ENCODE data around the gene SAP25. TPM values are rescaled to one million over a fixed set of nuclear protein-coding genes. Genes with fewer than 3 reads are reported as not detected.

Gene SAP25
- total RNA-seq, 1 donor from 2014 or later, result not detected

DNA sequence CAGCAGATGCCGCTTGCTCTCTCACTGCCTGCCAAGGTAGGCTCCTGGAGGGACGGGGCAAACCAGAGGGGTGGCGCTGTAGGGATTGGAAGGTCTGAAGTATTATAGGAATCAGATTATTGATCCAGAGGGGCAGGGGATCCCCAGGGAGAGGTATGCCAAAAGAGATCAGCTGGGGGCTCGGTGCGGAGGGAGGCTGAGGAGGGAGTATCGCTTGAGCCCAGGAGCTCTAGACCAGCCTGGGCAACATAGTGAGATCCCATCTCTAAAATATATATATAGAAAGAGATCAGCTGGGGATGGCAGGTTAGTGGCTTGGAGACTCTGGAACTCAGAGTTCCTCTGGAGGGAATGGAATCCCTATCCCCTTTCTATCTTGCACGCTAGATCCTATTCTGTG lies 21.5 kb upstream of the SAP25 start:
- DNase-seq (ENCODE audit: low spot score), result no peak

DNA sequence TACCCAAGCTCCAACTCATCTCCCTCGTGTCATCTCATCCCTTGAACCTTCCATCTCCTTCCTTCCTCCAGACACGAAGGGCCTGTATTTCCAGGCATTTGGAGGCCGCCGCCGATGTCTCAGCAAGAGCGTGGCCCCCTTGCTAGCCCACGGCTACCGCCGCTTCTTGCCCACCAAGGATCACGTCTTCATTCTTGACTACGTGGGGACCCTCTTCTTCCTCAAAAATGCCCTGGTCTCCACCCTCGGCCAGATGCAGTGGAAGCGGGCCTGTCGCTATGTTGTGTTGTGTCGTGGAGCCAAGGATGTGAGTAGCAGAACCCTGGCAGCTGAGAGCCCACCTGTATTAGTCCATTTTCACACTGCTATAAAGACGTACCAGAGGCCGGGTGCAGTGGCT lies 17.9 kb upstream of the SAP25 start:
- DNase-seq (ENCODE audit: low spot score), result no peak

DNA sequence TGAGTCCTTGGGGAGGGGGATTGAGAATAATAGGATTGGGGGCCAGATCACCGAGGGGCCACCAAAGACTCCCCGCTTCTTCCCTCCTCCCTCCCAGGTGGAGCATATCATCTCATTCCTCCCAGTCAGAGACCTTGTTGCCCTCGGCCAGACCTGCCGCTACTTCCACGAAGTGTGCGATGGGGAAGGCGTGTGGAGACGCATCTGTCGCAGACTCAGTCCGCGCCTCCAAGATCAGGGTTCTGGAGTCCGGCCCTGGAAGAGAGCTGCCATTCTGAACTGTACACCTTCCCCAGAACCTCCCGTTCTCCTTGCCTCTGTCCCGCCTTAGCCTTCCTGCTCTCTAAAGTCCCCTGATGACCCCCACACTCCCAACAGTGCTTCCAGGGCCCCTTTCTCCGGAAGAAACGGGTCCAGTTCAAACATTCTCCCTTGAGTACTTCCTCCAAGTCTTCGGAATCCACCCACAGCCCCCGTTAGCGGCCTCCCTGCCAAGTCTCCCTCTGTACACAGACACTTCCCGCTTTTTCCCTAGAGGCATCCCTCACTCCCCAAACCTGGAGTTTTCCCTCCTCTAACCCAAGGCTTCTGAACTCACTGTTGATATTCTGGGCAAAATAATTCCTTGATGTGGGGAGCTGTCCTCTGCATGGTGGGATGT lies 16.5 kb upstream of the SAP25 start:
- DNase-seq (ENCODE audit: low spot score), result peak; percentile 67

DNA sequence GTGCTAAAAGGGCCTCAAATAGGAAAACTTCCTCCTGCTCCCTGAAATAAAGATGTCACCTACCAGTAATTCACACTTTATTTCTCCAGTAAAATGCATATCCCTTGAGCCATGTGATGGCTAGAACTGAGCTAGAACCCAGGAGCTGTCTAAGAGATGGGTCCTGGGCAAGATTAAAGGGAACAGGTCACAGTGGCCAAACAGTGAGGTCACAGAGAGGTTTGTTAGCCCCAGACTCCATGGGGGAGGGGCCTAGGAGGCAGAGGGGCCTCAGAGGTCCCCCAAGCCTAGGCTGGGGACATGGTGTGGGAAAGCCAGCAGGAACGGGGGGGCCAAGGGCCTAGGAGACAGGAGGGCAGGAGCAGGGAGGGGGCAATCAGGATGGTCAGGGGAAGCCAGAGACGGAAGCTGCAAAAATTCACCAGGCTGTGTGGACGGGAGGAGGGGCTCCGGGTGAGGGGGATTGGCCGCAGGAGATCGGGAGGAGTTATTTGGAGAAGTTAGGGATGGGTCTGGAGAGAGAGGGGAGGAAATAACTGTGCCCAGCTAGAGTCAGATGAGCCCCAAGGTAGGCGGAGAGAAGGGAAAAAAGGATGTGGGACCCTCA lies 15.7 kb upstream of the SAP25 start:
- DNase-seq (ENCODE audit: low spot score), result peak; percentile 38

DNA sequence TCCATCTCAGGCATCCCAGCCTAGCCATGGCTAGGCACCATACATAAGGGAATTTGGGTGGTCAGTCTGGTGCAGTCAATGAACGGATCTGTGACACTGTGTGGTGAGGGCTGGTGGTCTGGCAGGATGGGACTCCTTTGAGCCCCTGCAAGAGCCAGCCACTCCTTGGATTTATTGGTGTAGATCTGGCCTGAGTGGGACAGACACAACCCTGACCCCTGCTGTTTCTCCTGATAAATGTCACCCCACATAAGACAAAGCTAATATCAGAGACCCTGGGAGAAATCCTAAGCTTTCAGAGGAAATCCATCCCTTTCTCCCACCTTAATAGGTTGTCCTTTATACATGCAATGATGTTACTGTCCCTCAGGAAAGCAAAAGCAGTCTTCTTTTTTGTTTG lies 14.7 kb upstream of the SAP25 start:
- no peak for DNase-seq (ENCODE audit: low spot score)

DNA sequence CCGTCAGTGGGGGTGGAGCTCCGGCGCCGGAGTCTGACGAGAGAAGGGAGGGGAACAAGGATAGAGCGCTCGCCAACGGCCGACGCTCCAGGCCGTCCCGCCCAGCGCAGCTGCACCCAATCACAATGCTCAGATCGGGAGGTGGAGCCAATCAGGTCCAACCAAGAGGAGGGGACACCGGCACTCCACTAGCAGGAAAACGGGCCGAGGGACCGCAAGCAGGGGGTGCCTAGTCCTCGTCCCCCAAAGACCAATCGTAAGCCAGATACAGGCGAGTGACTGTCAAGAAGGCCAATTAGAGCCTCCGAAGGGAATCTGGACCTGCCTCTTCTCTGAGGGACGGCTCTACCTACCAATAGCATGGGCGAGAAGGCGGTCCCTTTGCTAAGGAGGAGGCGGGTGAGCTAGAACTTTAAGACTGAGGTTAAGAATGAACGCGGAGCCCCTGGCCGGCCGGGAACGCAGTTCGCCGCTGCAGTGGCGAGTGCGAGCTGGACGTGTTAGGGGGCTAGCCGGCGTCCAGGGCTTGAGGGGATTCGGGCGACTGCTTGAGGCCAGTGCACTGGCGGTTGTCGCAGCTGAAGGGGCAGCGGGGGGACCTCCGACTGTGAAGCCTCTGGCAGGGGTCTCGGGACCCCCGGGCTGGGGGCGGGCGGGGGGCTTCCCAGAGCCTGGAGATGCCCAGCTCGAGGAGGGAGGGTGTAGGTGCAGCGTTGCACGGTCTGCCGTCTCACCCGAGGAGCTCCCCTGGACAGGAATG lies 12.7 kb upstream of the SAP25 start, which contains the start of gene FBXO24:
TSS of gene FBXO24 (plus strand) at position 63 of the 760 bp plus-strand sequence. CDS start at position 361, 298 bp downstream.
- DNase-seq (ENCODE audit: low spot score), result peak; percentile 100

DNA sequence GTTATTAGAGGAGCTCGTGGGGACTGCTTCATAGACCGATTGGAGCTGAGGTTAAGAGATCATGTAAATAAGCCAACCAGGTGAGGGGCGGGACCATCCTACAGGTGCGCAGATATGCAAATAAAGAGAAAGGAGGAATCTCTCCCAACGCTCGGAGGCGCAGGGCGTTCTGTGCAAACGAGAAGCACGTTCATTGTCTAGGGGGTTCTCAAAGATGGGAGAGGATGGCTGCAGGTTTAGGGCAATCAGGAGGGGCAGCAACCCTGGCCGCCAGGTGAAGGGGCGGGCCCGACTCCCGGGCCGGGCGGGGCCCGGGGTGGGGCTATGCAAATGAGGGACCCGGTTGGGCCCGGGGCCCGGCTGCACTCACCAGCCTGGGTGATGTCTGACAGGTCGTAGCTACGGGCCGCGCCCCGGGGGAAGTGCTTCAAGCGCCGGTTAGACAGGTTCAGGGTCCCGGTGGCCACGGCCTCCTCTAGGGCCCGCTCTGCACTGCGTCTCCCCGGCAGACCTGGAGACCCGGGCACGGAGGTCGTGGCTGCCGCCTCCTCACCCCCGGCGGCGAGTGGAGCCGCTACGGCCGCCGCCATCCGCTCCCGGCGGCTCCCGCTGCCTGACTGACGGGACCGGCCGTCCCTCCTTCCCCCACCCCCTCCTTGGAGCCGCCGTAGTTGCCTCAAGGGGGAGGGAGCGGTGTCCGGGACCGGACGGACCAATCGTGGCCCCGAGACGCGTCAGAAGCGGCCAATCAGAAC lies 12.0 kb upstream of the SAP25 start, which contains the start of gene LRCH4:
TSS of gene LRCH4 (minus strand) at position 619 of the 755 bp plus-strand sequence. CDS start at position 590, 29 bp downstream.
- peak; percentile 56 for DNase-seq (ENCODE audit: low spot score)

DNA sequence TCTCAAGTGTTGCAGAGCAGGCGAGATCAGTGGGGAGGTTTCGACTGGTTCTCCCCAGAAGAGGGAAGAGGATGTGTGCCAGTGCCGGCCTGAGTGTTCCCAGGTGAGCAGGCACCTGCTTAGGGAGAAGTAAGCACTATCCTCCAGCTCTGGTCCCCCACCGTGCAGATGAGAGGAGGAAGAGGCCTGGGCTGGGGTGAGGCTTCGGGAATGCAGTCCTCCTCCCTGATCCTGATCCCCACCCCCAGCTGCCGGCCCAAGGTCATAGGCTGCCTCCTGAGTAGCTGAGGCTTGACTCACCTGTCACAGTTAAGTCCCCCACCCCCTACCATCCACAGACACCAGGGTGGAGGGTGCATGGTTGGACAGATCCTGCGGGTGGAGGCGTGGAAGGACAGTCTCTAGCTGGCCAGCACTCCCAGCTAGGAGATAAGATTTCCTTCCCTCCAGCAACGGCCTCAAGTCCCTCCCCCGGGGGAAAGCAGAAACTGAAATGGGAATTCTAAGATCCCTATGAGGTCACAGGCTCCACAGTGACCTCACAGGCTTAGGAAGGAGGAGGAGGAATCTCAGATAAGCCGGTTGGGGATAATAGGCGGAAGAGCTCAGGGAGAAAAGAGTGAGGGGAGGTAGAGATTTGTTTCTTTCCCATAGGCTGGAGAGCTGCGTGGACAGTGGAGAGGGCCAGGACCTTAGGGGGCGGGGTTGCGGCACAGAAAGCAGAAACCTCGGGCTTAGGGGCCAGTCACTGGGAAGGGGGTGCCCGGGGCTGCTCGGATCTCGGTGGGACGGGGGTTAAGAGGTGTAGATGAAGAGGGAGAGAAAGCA lies 11.2 kb upstream of the SAP25 start:
- peak; percentile 82 for DNase-seq (ENCODE audit: low spot score)

DNA sequence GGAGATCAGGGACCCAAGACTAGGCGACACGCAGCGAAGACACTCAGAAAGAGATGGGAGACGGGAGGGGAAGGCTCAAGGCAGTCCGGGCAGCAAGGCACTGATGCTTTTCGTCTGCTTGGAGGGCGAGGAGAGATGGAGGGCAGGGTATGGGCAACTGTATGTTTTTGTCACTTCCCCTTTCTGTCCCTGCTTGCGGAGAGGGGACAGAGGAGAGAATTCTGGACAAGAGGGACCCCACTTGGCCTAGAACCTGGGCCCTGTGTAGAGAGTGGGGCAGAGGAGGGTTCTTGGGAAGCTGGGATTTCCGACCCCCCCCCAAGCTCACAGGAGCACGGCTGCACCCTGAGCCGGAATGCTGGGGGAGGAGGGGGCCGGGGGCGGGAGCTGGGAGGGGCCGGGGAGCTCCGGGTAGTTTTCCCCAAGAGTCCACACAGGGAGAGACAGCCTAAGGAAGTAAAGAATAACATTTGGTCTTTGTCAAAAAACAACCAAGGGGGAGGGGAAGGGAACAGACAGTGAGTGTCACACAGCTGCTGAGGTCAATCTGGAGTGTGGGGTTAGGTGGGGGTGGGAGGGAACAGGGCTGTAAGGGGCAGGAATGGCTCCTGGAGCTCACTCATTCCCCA lies 10.5 kb upstream of the SAP25 start:
- peak; percentile 41 for DNase-seq (ENCODE audit: low spot score)

DNA sequence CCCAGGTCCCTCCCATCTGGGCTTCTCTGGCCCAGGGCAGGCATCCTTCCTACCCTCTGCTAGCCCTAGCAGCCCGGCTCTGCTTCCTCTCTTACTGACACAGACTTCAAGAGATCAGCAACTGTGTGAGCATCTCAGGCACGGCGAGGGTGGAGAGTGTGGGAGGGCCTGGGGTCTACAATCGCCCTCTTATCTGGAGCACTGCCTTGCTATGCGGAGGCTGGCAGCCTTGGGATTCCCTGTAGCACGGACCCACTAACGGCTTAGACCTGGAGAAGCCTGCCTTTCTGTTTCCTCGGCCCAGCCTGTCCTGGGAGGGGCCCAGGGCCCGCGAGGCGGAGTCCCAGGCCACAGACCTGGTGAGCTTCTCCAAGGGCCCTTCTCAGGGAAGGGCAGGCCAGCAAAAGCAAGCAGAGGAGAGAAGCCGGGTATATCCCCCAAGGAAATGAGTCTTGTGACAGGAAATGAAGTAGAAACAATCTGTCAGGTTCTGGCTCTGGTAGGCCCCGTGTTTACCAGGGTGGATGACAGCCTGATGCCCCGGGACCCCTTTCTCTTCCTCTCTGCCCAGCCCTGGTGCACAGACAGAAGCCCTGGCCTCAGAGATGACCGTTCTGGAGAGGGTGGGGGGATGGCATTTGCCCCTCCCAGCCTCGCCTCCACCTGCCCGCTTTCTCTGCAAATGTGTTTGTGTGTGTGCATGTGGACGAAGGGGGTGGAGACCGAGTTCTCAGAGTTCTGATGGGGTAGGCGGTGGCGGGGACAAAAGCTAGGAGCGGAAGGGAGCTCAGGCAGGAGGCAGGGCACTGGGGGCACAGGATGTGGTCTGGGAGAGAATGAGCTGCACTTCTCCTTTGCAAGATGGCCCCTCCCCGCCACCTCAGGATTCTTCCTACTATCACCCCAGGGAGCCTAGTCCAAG lies 9.7 kb upstream of the SAP25 start:
- peak; percentile 72 for DNase-seq (ENCODE audit: low spot score)

DNA sequence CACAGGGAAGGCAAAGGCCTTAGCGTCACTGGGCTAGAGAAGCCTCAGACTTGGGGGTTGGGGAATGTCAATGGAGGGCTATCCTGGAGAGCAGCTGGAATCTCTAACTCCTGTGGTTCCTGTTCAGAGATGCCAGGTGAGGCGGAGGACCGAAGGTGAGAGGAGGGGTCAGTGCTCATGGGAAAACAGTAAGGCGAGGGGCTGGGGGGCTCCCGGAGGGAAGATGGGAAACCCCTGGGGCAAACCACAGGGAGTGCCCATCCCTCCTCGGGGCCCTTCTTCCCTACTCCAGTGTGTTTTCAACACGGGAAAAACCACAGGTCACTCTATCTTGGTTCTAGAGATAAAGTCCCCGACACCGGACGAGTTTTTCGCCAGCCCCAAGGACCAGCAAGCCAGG lies 8.9 kb upstream of the SAP25 start:
- DNase-seq (ENCODE audit: low spot score), result no peak

DNA sequence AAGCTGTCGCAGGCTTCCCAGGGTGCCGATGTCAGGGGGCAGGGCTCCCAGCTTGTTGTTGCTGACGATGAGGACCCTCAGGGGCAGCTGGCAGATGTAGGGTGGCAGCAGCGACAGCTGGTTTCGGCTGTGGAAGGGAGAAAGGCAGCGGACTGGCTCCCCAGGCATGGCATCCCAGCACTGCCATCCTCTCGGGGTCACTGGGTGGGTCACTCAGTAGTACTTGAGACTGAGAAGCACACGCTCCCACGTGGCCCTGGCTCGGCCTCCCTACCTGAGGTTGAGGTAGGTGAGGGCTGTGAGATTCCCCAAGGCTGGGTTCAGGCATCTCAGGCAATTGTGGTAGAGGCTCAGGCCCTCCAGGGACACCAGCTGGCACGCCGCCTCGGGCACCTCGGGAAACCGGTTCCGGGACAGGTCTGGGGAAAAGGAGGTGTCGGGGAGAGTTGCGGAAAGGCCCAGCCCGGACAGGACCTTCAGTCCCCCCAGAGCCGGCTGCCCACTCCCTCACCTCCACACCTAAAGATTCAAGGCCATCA lies 8.4 kb upstream of the SAP25 start:
- DNase-seq (ENCODE audit: low spot score), result no peak

DNA sequence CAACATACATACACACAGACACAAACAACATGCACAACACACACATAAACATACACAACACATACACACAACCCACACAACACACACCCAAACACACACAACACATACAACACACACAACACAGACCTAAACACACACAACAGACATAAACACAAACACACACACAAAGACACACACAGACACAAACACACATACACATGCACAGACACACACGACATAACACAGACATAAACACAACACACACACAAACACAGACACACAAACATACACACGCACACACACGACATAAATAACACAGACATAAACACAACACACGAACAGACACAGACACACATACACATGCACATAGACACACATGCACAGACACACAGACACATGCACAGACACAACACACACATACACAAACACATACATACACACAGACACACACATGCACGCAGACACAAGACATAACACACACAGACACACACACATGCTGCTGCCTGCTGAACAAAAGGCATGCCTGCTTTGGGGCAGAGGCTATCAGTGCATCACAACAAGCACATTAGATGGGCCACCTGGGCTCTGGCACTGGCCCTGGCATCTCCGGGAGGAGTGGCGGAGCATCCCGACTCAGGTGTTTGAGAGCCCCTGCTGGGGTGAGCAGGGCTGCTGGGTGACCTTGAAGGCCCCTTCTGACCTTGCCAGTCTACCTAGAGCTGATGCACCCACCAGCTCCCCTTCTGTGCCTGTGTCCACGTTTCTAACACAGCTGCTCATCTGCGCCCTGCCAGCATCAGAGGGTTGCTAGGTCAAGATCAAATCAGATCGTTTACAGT lies 7.0 kb upstream of the SAP25 start:
- no peak for DNase-seq (ENCODE audit: low spot score)

DNA sequence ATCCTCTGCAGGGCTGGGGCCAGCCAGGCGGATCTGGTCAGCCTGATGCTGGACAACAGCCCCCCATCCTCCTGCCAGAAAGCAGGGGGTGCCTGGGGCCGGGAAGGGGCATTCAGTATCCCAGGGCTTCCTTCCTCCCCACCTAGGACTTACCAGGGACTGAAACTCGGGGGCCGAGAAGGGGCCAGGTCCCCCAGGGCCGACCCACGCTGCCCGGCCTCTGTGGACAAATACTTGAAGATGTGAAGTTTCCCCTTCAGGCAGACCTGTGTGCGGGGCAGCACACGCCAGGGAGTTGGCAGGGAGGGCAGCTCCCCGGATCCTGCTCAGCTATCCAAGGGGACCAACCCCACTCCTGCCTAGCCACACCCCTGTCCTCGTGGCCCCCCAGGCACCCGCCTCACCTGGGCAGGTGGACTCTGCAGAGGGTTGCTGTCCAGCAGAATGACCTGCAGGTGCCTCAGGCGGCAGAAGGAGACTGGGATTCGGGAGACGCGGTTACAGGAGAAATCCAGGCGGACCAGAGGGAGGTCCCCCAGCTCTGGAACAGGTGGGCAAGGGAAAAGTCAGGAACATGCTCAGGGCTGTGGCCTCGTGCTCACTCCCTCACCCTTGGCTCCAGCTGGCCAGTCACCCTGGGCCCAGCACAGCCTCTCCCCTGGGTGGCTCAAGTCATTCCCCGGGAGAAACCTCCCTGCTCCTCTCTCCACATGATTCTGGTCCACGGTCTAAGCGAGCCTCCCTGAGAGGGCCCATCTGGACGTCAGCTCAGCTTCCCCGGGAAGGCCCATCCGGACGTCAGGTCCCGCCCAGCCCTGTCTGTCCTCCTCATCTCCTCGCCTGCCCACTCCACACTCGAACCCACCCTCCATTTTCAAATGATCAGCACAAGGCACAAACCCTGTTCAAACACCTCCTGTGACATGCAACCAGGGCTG lies 4.8 kb upstream of the SAP25 start:
- no peak for DNase-seq (ENCODE audit: low spot score)

DNA sequence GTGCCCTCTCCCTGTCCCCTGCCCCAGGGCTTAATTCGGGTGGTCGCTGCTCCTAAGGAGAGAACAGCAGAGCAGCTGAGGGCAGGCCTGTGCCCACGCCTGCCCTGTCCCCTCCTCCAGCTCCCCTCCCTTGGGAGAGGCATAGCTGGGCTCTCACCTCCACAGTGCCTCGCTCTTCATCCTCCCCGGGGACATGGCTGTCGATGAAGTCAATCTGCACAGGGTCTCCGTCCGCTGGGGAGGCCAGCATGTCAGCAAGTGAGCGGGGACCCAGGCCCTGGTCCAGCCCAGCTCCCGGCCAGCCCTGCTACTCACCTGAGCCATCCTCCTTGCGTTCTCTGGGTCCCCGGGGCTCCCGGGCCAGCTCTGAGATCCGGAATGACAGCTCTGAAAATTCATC lies 3.8 kb upstream of the SAP25 start:
- DNase-seq (ENCODE audit: low spot score), result no peak

DNA sequence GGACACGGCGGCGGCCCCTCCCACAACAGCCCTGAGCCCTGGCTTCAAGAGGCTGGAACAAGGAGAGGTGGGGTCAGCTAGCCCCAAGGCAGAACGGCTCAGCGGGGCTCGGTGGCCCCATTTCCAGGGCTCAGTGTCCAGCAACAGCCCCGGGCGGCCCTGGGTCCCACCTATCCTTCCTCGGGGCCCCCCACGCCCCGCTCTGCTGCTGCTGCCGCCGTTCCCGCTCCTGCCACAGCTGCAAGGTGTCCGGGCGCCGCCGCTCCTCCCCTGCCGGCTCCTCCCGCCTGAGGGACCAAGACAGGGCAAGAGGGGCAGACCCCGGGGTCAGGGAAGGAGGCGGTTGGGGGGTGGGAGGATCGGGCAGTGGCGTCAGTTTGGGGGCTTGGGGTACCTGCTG lies 3.4 kb upstream of the SAP25 start:
- DNase-seq (ENCODE audit: low spot score), result no peak

DNA sequence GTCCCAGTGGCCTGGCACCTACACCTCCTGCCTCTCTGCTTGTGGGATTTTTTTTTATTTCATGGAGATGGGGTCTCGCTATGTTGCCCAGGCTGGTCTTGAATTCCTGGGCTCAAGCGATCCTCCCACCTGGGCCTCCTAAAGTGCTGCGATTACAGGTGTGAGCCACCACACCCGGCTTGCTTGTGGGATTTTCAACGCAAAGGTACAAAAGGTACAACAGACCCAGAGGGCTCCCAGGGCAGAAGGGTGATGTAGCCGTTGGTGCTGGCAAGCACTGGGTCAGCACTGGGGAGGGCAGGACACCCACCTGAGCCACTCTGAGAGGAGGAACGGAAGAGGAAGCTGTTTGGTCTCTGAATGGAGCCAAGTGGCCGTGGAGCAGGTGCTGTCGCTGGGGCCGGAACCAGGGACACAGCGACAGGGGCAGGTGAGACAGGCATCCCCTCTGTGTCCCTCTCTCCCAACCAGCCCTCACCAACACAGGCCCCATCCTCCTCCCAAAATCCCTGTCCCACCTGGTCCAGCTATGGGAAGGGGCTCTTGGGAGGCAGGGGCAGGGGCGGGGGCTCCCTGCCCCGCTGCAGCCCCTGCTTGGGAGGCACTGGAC lies 2.8 kb upstream of the SAP25 start:
- no peak for DNase-seq (ENCODE audit: low spot score)

All from umbilical cord (tissue), 2 donors.